Suprapubic skin (tissue), 4 donors: ENCODE results near the gene PDZD7.

Experiments used
- CTCF ChIP-seq, 2 donors: fragments of 200-600 bp in 1 of 2; fragments of 450-650 bp in 1 of 2; sonication (generic) in 1 of 2; IDR thresholded peaks; one replicate each; pipeline ENCODE4 v1.5.1; 2016 to 2019; ENCODE audit warnings: antibody characterized with exemption in 2 of 2, mild to moderate bottlenecking in 1 of 2, moderate library complexity in 1 of 2
- EP300 ChIP-seq: sonication (generic); formaldehyde crosslinking; IDR thresholded peaks from one replicate; pipeline ENCODE4 v1.6.1; 2017; ENCODE audit warnings: antibody characterized with exemption
- POLR2A ChIP-seq, 2 donors: fragments of 450-650 bp; IDR thresholded peaks; one replicate each; pipeline ENCODE4 v1.6.1; 2017; ENCODE audit warnings: antibody characterized with exemption in 2 of 2, mild to moderate bottlenecking in 2 of 2, moderate library complexity in 2 of 2
- POLR2AphosphoS5 ChIP-seq, 3 donors: sonication (generic); formaldehyde crosslinking; IDR thresholded peaks; one replicate each; pipeline ENCODE4 v1.6.1; 2017; ENCODE audit warnings: antibody characterized with exemption in 3 of 3

GRCh38 chr10:101071267-101071884 lies 40.4 kb upstream of the PDZD7 start:
- no peak for TF ChIP-seq CTCF (IDR thresholded peaks at IDR 0.05)
- no peak for TF ChIP-seq POLR2A (IDR thresholded peaks at IDR 0.05)
- no peak for TF ChIP-seq POLR2AphosphoS5 (IDR thresholded peaks at IDR 0.05)
- TF ChIP-seq EP300 = no peak
